Kidney (tissue), 14 donors: ENCODE measurements around the gene TRMT44. TPM values are rescaled to one million over a fixed set of nuclear protein-coding genes. Genes with fewer than 3 reads are reported as not detected.
"Not testable (repeated sequence)": the region's sequence is repeated elsewhere in the genome, so short reads cannot be mapped to it uniquely, and the experiment has no call there.

ENCODE experiments used
- DNase-seq, 5 donors: peaks; one replicate each; pipeline ENCODE4 v3.0.0-alpha.2; 2013 to 2020
- FAIRE-seq: peaks from 2 replicates; lab custom pipeline; 2012; peaks lifted over from hg19 to GRCh38; lab: Jason Lieb, UNC
- H3K27ac ChIP-seq, 2 donors: one replicate each; pipeline ENCODE4 v1.7.0; 2013; ENCODE audit warnings: low read depth in 2 of 2, low read length in 2 of 2, inconsistent platforms in 1 of 2
- H3K27me3 ChIP-seq: one replicate; pipeline ENCODE4 v1.7.1; 2013; ENCODE audit warnings: low read length, inconsistent platforms; ENCODE audit not compliant: control insufficient read depth, insufficient read depth
- H3K36me3 ChIP-seq, 3 donors: one replicate each; pipeline versions ENCODE4 v1.7.0 to v1.7.1; 2013; ENCODE audit warnings: low read length in 3 of 3, control low read depth in 1 of 3, inconsistent platforms in 1 of 3; ENCODE audit not compliant: insufficient read depth in 3 of 3, control insufficient read depth in 2 of 3
- H3K4me1 ChIP-seq, 3 donors: one replicate each; pipeline versions ENCODE4 v1.7.0 to v1.7.1; 2013; ENCODE audit warnings: low read length in 3 of 3, inconsistent platforms in 1 of 3, low read depth in 1 of 3; ENCODE audit not compliant: control insufficient read depth in 2 of 3, insufficient read depth in 2 of 3
- H3K4me3 ChIP-seq, 3 donors: one replicate each; pipeline versions ENCODE4 v1.7.0 to v1.8.1; 2013; ENCODE audit warnings: low read length in 3 of 3, control low read depth in 1 of 3, inconsistent platforms in 1 of 3
- H3K9ac ChIP-seq, 3 donors: one replicate each; pipeline versions ENCODE4 v1.7.0 to v1.7.1; 2013; ENCODE audit warnings: low read length in 3 of 3, control low read depth in 1 of 3, inconsistent platforms in 1 of 3
- H3K9me3 ChIP-seq, 3 donors: one replicate each; pipeline versions ENCODE4 v1.7.0 to v1.7.1; 2013; ENCODE audit warnings: low read length in 3 of 3, control low read depth in 1 of 3, inconsistent platforms in 1 of 3; ENCODE audit not compliant: control insufficient read depth in 2 of 3, insufficient read depth in 1 of 3
- intact Hi-C: fragments of 100-400 bp; cut with DNase I; formaldehyde crosslinking; loops from one replicate; pipeline ENCODE4 v1.11.1; 2022
- polyA plus RNA-seq: library from polyadenylated mRNA; stranded (reverse); fragments of 350-450 nt; fragmentation: Illumina TruSeq; extraction: RNeasy Lipid Tissue Mini Kit (QIAGEN cat#74804); gene quantifications from one replicate; pipeline ENCODE4 v1.2.3, GENCODE V29; 2014; ENCODE audit warnings: low read depth, low replicate concordance; ENCODE audit not compliant: insufficient read depth
- total RNA-seq: library from RNA; stranded (reverse); fragmentation: NEBNext Ultra II Directional; extraction: Animal tissue kit (Norgen Biotek cat#: 25700); gene quantifications from one replicate; pipeline ENCODE4 v1.2.1, GENCODE V29; 2021
- TF ChIP-seq, protein P1 (sequence below): IDR thresholded peaks from 3 replicates; pipeline ENCODE4 v1.5.1; 2012; ENCODE audit warnings: mild to moderate bottlenecking, moderate library complexity, borderline replicate concordance; ENCODE audit not compliant: insufficient read depth; ENCODE audit errors: extremely low read depth
- donor health status: control.
- donor health status: control.
- donor health status: control.
- donor health status: control.
- donor health status: control.
- donor health status: DM: yes; HTN: yes; CAD: no.
- donor health status: Normal renal cell carcinoma (clear cell type).

TRMT44 gene
- total and polyA plus RNA-seq, 2 donors from 2014 or later, result 5.1 to 20.1 TPM

DNA sequence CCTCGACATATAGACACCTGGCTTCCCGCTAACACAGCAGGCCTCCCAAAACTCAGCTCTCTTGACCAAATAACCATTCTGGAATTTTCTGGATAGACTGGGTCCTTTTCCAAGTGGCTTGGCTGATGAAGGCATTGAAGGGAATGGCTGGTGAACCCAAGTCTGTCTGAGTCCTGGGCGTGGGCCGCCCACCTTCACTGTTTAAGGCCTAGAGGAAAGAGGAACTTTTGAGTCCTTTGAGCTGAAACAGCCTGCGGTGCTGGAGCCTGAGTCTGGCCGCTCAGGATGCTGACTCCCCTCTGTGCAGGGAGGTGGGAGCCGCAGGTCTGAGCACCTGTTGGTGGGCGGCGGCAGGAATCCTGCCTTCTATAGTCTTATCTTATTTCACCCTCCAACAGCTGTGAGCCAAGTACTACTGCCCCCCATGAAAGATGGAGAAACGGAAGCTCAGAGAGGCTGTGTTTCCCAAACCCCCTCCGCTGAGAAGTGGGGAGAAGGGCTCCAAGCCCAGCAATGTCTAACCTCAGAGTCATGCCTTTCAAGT lies 23.4 kb upstream of the TRMT44 start:
- intact Hi-C loops, result no loop called here
- FAIRE-seq, result no peak
- Histone ChIP-seq H3K27me3 (no peaks in the 10 kb centered on the region), H3K36me3 (peaks cover 3 to 18% (median 18%) of the 10 kb centered on the region in 3 donors), H3K27ac (no peak overlapping the region), H3K9ac (no peak overlapping the region), H3K9me3 (no peaks in the 10 kb centered on the region), H3K4me3 (no peak overlapping the region), H3K4me1 (no peaks in the 10 kb centered on the region)
- DNase-seq, result no peak
- TF ChIP-seq, protein P1, sequence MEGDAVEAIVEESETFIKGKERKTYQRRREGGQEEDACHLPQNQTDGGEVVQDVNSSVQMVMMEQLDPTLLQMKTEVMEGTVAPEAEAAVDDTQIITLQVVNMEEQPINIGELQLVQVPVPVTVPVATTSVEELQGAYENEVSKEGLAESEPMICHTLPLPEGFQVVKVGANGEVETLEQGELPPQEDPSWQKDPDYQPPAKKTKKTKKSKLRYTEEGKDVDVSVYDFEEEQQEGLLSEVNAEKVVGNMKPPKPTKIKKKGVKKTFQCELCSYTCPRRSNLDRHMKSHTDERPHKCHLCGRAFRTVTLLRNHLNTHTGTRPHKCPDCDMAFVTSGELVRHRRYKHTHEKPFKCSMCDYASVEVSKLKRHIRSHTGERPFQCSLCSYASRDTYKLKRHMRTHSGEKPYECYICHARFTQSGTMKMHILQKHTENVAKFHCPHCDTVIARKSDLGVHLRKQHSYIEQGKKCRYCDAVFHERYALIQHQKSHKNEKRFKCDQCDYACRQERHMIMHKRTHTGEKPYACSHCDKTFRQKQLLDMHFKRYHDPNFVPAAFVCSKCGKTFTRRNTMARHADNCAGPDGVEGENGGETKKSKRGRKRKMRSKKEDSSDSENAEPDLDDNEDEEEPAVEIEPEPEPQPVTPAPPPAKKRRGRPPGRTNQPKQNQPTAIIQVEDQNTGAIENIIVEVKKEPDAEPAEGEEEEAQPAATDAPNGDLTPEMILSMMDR, result no peak

DNA sequence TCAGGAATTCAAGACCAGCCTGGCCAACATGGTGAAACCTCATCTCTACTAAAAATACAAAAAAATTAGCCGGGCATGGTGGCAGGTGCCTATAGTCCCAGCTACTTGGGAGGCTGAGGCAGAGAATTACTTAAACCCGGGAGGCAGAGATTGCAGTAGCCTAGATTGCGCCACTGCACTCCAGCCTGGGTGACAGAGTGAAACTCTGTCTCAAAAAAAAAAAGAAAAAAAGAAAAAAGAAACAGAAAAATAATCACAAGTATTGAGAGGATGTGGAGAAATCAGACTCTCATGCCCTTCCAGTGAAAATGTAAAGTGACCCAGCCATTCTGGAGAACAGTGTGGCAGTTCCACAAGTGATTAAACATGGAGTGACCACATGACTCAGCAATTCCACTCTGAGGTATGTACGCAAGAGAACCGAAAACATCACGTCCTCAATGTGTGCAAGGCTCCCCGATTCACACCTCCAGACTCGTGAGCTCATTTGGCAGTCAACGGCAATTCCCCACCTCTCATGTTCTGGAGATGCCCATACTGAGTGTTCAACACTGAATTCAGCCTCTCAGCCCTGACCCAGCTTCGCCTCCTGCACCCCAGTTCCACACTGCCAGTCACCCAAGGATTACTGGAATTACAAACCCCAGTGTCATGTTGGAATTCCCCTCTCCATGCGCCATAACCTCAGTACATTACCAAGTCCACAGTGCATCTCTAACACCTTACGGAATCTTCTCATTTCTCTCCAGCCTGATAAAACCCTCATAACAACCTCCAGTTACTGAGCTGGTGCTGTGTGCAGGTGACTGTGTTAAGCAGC lies 21.1 kb upstream of the TRMT44 start:
- peaks cover under 1 to 19% (median 11%) of the 10 kb centered on the region in 3 donors for H3K36me3 ChIP-seq
- H3K9me3 ChIP-seq, result no peaks in the 10 kb centered on the region
- intact Hi-C loops, result no loop called here
- H3K4me3 ChIP-seq, result no peak overlapping the region
- H3K27me3 ChIP-seq, result no peaks in the 10 kb centered on the region
- no peak overlapping the region for H3K27ac ChIP-seq
- TF ChIP-seq, protein P1, result no peak
- DNase-seq (no peak), FAIRE-seq (no peak)
- H3K4me1 ChIP-seq, result no peaks in the 10 kb centered on the region
- H3K9ac ChIP-seq, result no peak overlapping the region

DNA sequence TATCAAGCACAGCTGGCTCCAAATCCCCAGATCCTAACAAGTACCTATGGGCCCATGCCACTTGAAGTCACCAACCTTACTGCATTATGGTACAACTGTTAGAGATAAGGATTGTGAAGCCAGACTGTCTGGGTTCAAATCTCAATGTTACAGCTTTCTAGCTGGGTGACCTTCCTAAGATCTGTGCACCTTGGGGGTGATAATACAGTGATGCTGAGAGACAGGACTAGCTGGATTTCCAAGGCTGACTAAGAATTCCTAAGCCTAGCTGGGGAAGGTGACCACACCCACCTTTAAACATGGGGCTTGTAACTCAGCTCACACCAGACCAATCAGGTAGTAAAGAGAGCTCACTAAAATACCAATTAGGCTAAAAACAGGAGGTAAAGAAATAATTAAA lies 20.4 kb upstream of the TRMT44 start:
- H3K9ac ChIP-seq, FAIRE-seq, H3K4me1 ChIP-seq, DNase-seq, H3K27ac ChIP-seq, H3K4me3 ChIP-seq, H3K9me3 ChIP-seq, intact Hi-C loops, H3K27me3 ChIP-seq: not testable (repeated sequence)
- H3K36me3 ChIP-seq, result peaks cover 0 to 12% (median 3%) of the 10 kb centered on the region in 3 donors

DNA sequence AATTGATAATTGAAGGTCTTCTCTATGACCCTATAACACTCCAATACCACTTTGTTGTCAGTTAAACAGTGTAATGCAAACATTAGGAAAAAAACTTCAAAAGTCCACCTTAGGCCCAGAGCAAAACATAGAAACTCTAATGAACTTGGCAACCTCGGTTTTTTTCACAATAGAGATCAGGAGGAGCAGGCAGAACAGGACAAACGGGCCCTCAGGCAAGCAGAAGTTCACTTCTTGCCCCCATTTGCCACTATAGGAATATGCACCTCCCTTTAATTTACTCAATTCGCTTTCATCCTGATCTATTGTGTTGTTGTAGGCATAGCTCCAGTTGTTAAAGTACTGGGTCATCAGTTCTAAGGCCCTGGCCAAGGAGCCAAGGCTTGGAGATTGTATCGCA lies 18.2 kb upstream of the TRMT44 start:
- FAIRE-seq (no peak), DNase-seq (no peak)
- Histone ChIP-seq H3K4me1 (peaks cover 0 to 7% (median under 1%) of the 10 kb centered on the region in 3 donors), H3K9ac (no peak overlapping the region), H3K27me3 (no peaks in the 10 kb centered on the region), H3K36me3 (peaks cover 0 to 4% (median 0%) of the 10 kb centered on the region in 3 donors), H3K27ac (no peak overlapping the region), H3K4me3 (no peak overlapping the region), H3K9me3 (no peaks in the 10 kb centered on the region)
- intact Hi-C loops, result no loop called here
- TF ChIP-seq, protein P1, result no peak
